PC-3 (cell line): ENCODE measurements around the gene OBP2A. TPM values are rescaled to one million over a fixed set of nuclear protein-coding genes. Genes with fewer than 3 reads are reported as not detected.

ENCODE experiments used
- ATAC-seq: fragments of 200-7000 bp; cut with Tn5 transposase; 2 replicates; pipeline ENCODE4 v1.9.1; 2020; ENCODE audit warnings: mild to moderate bottlenecking, moderate library complexity
- BruUV-seq: library from RNA; stranded (reverse); fragments of 400-500 nt; replicated peaks from 2 replicates; lab custom pipeline; 2021; lab: Mats Ljungman, UMichigan
- CTCF ChIA-PET: fragments of 300-600 bp; sonication (Branson Sonifier 250); formaldehyde crosslinking; loops from one replicate; lab custom pipeline; 2022; ENCODE audit warnings: antibody characterized with exemption; lab: Charles Lee
- POLR2A ChIA-PET: fragments of 300-600 bp; sonication (Branson Sonifier 250); formaldehyde crosslinking; loops from one replicate; lab custom pipeline; 2022; ENCODE audit warnings: antibody characterized with exemption; ENCODE audit not compliant: unreplicated experiment; lab: Charles Lee
- DNase-seq: peaks from one replicate; pipeline ENCODE4 v3.0.0-alpha.2; 2015
- H2AFZ ChIP-seq: fragments of 300-600 bp; sonication (generic); 2 replicates; pipeline ENCODE4 v1.6.0; 2016; ENCODE audit warnings: antibody characterized with exemption, low read length
- H3F3A ChIP-seq: fragments of 300-600 bp; sonication (generic); one replicate; pipeline ENCODE4 v1.6.0; 2017; ENCODE audit warnings: antibody characterized with exemption, low read length, control low read depth, mild to moderate bottlenecking; ENCODE audit not compliant: unreplicated experiment
- H3K27ac ChIP-seq: fragments of 300-600 bp; sonication (generic); 2 replicates; pipeline ENCODE4 v1.5.1; 2016; ENCODE audit warnings: mild to moderate bottlenecking, low read length
- H3K27me3 ChIP-seq: fragments of 300-600 bp; sonication (generic); 2 replicates; pipeline ENCODE4 v1.6.1; 2016; ENCODE audit warnings: low read length, mixed read lengths
- H3K36me3 ChIP-seq: fragments of 300-600 bp; sonication (generic); 2 replicates; pipeline ENCODE4 v1.6.1; 2016; ENCODE audit warnings: low read depth, mixed run types, low read length, mixed read lengths
- H3K4me1 ChIP-seq: fragments of 300-600 bp; sonication (generic); 2 replicates; pipeline ENCODE4 v1.5.1; 2016; ENCODE audit warnings: low read length; ENCODE audit not compliant: insufficient read depth
- H3K4me2 ChIP-seq: fragments of 300-600 bp; sonication (generic); 2 replicates; pipeline ENCODE4 v1.6.0; 2016; ENCODE audit warnings: low read length
- H3K4me3 ChIP-seq: fragments of 300-600 bp; sonication (generic); 2 replicates; pipeline ENCODE4 v1.5.1; 2016; ENCODE audit warnings: mild to moderate bottlenecking, low read length, mixed read lengths
- H3K79me2 ChIP-seq: fragments of 300-600 bp; sonication (generic); 2 replicates; pipeline ENCODE4 v1.6.1; 2017; ENCODE audit warnings: low read length, mixed read lengths
- H3K9ac ChIP-seq: fragments of 300-600 bp; sonication (generic); 2 replicates; pipeline ENCODE4 v1.6.0; 2016; ENCODE audit warnings: mild to moderate bottlenecking, low read length
- H3K9me2 ChIP-seq: fragments of 300-600 bp; sonication (generic); replicated peaks from 2 replicates; pipeline ENCODE4 v1.6.1; 2016; ENCODE audit warnings: mixed run types, low read length, mixed read lengths
- H3K9me3 ChIP-seq: fragments of 300-600 bp; sonication (generic); 2 replicates; pipeline ENCODE4 v1.6.1; 2016; ENCODE audit warnings: low read length, mixed read lengths
- H4K20me1 ChIP-seq: fragments of 300-600 bp; sonication (generic); 2 replicates; pipeline ENCODE4 v1.6.1; 2016; ENCODE audit warnings: low read length, mixed read lengths
- CTCF ChIP-seq: fragments of 300-600 bp; sonication (generic); conservative IDR thresholded peaks from 2 replicates; pipeline ENCODE4 v1.5.1; 2017; ENCODE audit warnings: antibody characterized with exemption, low read depth, mild to moderate bottlenecking, low read length
- EZH2 ChIP-seq: fragments of 300-600 bp; sonication (generic); IDR thresholded peaks from one replicate; pipeline ENCODE4 v1.6.1; 2017; ENCODE audit warnings: antibody characterized with exemption, mild to moderate bottlenecking, low read length; ENCODE audit not compliant: unreplicated experiment
- EZH2phosphoT487 ChIP-seq: fragments of 300-600 bp; sonication (generic); IDR thresholded peaks from 2 replicates; pipeline ENCODE4 v1.6.1; 2018; ENCODE audit warnings: mild to moderate bottlenecking, antibody characterized with exemption, low read length, borderline replicate concordance
- intact Hi-C: fragments of 100-400 bp; cut with micrococcal nuclease; formaldehyde crosslinking; loops from 2 replicates; pipeline ENCODE4 v1.9.0; 2023
- total RNA-seq: library from RNA; depleted of rRNA; stranded (reverse); fragments of >200 nt; gene quantifications from 2 replicates; pipeline ENCODE4 v1.2.3, GENCODE V29; 2014

Gene OBP2A
- total RNA-seq, 1 experiment from 2014 or later, result not detected

DNA sequence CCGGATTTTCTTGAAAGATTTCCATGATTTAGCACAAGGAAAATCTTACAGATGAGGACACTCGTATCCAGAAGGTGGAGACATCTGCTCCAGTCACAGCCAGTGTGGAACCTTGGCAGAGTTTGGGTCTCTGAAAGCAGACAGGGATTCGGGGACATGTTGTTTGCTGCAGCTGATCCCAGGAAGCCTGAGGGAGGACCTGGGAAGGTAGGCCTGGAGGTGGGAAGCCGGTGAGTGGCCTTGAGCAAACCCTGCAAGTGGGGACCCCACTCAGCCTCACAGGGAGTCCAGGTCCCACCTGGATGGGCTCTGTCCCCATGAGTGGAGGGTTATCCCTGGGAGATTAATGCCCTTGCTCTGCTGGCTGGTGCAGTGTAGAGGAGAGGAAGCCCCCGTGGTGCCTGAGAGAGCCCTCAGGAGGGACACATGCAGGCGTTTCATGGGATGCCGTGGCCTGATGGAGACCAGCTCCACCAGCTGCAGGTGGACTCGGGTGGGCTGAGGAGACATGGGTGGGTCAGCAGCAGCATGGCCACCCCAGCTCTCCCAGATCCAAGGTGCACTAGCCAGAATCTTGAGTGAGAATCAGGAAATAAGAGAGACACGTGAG is 37.6 kb upstream of the OBP2A start:
- ATAC-seq, result no peak
- no peak overlapping the region for H3K9ac ChIP-seq
- POLR2A ChIA-PET, result no interaction called here

DNA sequence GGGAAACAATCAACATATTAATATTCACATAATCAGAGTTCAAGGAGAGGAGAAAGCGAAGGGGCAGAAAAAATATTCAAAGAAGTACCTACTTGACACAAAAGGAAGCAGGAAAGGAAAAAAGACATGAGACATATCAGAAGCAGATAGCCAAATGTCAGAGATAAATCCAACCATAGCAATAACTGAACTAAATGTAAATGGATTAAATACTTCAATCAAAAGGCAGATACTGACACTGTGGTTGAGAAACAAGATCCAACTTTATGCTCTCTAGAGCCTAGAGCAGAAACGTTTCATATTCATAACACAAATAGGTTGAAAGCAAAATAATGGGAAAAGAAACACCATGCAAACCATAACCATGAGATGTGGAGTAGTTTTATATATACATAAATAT is 36.5 kb upstream of the OBP2A start:
- intact Hi-C loops, result no loop called here
- H3K36me3 ChIP-seq, result no peaks in the 10 kb centered on the region; the same call in 1 of the 2 replicates
- no peak overlapping the region for H2AFZ ChIP-seq
- H3K4me2 ChIP-seq, result no peak overlapping the region
- no peaks in the 10 kb centered on the region for H4K20me1 ChIP-seq
- no TSS peak for BruUV-seq
- H3K9me3 ChIP-seq, result no peaks in the 10 kb centered on the region
- DNase-seq, result no peak
- H3K79me2 ChIP-seq, result no peaks in the 10 kb centered on the region
- no peak overlapping the region for H3K27ac ChIP-seq
- H3F3A ChIP-seq, result no peaks in the 10 kb centered on the region
- no peak for ATAC-seq
- H3K4me1 ChIP-seq, result 0 out of 2 replicates have a peak, but pooled peaks cover 4% of the 10 kb centered on the region
- TF ChIP-seq EZH2phosphoT487, result no peak
- TF ChIP-seq EZH2, result no peak
- TF ChIP-seq CTCF, result no peak
- CTCF ChIA-PET, result no interaction called here
- H3K4me3 ChIP-seq, result no peak overlapping the region
- POLR2A ChIA-PET, result no interaction called here
- no peaks in the 10 kb centered on the region for H3K9me2 ChIP-seq
- H3K27me3 ChIP-seq, result no peaks in the 10 kb centered on the region
- no peak overlapping the region for H3K9ac ChIP-seq

More for the DNA sequence above, 37.6 kb upstream of the OBP2A start:
- Histone ChIP-seq H3F3A (no peaks in the 10 kb centered on the region), H3K9me2 (no peaks in the 10 kb centered on the region), H3K27me3 (no peaks in the 10 kb centered on the region), H4K20me1 (no peaks in the 10 kb centered on the region), H3K36me3 (peaks cover 3% of the 10 kb centered on the region; the same call in 1 of the 2 replicates), H3K4me3 (no peak overlapping the region), H3K27ac (no peak overlapping the region), H3K4me2 (no peak overlapping the region), H2AFZ (no peak overlapping the region), H3K79me2 (no peaks in the 10 kb centered on the region), H3K9me3 (no peaks in the 10 kb centered on the region), H3K4me1 (0 out of 2 replicates have a peak, but pooled peaks cover 4% of the 10 kb centered on the region)
- no TSS peak for BruUV-seq
- no peak for TF ChIP-seq EZH2
- TF ChIP-seq EZH2phosphoT487, result no peak
- no peak for TF ChIP-seq CTCF
- no peak for DNase-seq
- CTCF ChIA-PET, result no interaction called here
- intact Hi-C loops, result no loop called here

GRCh38 chr9:135512241-135512603 is 33.7 kb upstream of the OBP2A start:
- no peak overlapping the region for H3K27ac ChIP-seq
- H3K27me3 ChIP-seq, result no peaks in the 10 kb centered on the region
- H2AFZ ChIP-seq, result no peak overlapping the region
- intact Hi-C loops, result no loop called here
- DNase-seq (no peak), ATAC-seq (no peak)
- TF ChIP-seq EZH2phosphoT487 (no peak), CTCF (no peak), EZH2 (no peak)
- 0 out of 2 replicates have a peak, but pooled peaks cover 4% of the 10 kb centered on the region for H3K4me1 ChIP-seq
- no peak overlapping the region for H3K4me3 ChIP-seq
- H3K9ac ChIP-seq, result no peak overlapping the region
- ChIA-PET CTCF (no interaction called here), POLR2A (no interaction called here)
- no peaks in the 10 kb centered on the region for H3K9me3 ChIP-seq
- no peaks in the 10 kb centered on the region for H3K9me2 ChIP-seq
- H3F3A ChIP-seq, result no peaks in the 10 kb centered on the region
- no peaks in the 10 kb centered on the region for H3K79me2 ChIP-seq
- no peaks in the 10 kb centered on the region for H4K20me1 ChIP-seq
- BruUV-seq, result no TSS peak
- H3K4me2 ChIP-seq, result no peak overlapping the region
- H3K36me3 ChIP-seq, result no peaks in the 10 kb centered on the region
